HG03571 (cell line): ENCODE data around the gene SCAMP4.
"Not testable (repeated sequence)": the region's sequence is repeated elsewhere in the genome, so short reads cannot be mapped to it uniquely, and the experiment has no call there.

Experiments
- ATAC-seq: cut with Tn5 transposase; IDR thresholded peaks from one replicate; pipeline ENCODE4 v1.9.1; 2021; ENCODE audit not compliant: unreplicated experiment

Gene SCAMP4

GRCh38 chr19:1865172-1866010 lies 39.8 kb upstream of the SCAMP4 start:
- no peak for ATAC-seq

- ATAC-seq = no peak
These were observed 38.4 kb upstream of the SCAMP4 start for GRCh38 chr19:1866693-1867348.

- ATAC-seq = no peak
These were observed 37.9 kb upstream of the SCAMP4 start for GRCh38 chr19:1867349-1867724.

GRCh38 chr19:1868971-1869370 lies 36.2 kb upstream of the SCAMP4 start:
- no peak for ATAC-seq

DNA sequence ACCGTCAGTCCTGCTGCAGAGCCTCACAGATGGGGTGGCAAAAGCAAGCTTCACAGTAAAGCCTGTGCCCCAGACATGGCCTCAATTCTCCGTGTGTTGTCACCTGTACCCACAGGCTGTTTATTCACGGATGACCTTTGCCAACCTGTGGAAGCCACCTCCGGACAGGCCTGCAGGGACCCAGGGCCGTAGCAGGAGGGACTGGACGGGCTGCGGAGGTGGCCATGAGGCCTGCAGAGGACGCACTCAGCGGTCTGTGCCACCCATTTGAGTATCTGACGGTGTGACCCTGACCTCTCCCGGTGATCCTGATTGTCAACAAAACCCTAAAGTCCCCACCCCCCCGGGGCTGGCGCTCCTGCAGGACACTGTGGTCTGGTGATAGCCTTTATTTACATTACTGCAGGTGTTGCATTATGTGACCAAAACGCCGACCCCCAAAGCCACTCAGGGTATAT lies 34.0 kb upstream of the SCAMP4 start:
- ATAC-seq = no peak

GRCh38 chr19:1871630-1872029 lies 33.6 kb upstream of the SCAMP4 start:
- no peak for ATAC-seq

GRCh38 chr19:1872807-1873523 lies 32.2 kb upstream of the SCAMP4 start:
- no peak for ATAC-seq

DNA sequence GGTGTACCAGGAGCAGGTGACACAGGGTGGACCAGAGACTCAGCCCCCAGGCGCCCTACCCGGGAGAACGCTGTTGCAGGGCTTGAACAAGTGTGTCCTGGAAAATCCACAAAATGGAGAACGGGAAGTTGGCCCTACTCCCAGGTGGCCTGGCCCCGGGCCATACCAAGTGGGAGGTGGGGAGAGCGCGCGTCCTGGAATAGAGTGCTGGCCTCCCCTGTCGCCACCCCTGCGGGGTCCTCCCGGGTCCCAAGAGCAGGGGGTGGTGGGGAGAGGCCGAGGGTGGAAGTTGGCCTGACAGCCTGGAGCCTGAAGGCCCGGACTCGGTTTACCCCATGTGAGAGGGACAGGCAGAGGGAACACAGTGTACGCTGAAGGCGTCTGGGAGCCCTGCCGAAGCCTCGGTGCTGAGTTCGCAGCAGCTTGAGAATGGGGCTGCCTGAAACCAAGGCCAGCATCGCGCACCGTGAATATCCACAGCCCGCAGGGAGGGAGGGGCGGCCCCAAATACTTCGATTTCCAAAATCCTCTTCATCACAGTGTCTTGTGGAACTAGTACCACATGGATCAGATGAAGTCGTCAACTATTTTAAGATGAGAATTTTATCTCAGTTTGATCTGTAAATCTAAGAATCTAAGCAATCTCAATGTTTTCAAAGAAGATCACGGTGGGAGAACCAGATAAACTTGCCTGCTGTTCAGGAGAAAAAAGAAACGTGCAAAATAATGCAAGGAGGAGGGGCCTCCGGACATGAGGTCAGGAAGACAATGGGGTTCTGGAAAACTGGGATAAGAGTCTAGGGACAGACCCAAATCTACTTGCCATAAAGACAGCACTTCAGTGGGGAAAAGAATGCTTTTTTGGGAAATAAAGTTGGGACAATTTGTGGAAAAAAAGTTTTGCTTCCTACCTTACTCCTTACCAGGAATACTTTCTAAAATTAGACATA lies 31.4 kb upstream of the SCAMP4 start:
- no peak for ATAC-seq

DNA sequence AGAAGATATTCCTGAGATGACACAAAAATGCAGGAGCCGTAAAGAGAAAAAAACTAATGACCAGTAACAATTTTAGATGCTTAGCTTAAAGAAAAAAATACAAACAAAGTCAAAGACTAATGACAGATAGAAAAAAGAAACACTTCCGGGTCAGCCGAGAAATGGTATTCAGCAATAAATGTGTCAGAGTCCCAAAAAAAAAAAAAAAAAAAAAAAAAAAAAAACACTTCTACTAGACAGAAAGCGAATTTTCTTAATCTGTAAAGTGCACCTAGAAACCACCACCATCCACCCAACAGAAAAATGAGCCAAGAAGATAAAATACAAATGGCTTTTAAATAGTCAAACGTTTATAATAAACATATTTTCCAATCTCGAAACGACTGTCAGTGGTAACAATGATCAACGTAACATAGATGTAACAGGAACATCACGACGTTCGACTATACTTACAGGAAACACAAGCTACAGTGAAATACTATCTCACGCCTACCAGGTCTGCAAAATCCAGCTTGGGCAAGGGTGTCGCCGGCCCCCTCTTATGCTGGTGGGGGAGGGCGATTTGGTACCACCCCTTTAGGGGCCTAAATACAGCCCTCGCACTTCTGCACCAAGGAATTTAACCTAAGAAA lies 30.5 kb upstream of the SCAMP4 start:
- ATAC-seq = no peak

- ATAC-seq = not testable (repeated sequence)
These were observed 29.9 kb upstream of the SCAMP4 start for GRCh38 chr19:1875265-1875645.

- ATAC-seq = peak; percentile 81
These were observed 29.3 kb upstream of the SCAMP4 start for GRCh38 chr19:1875646-1876495.

- peak; percentile 4 for ATAC-seq
These were observed 28.5 kb upstream of the SCAMP4 start for GRCh38 chr19:1876496-1877279.

- not testable (repeated sequence) for ATAC-seq
These were observed 27.9 kb upstream of the SCAMP4 start for GRCh38 chr19:1877280-1877660.

DNA sequence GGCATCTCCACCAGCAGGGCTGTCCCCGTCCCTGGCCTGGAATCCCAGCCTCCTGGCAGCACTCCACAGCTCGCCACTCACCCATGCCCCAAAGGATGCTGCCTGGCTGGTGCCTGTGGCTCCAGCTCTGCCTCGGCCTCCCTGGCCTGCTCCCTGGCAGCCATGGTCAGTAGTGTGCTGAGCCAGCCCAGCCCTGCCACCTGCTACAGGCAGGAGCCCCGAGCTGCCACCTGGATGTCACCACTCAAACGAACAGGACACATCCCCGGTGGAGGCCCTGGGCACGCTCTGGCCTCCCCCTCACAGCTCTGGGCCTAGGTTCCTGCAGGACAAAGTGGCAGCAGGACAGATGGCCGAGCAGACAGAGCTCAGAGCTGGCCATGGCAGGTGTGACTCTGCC lies 26.6 kb upstream of the SCAMP4 start:
- not testable (repeated sequence) for ATAC-seq

- ATAC-seq = not testable (repeated sequence)
These were observed 25.2 kb upstream of the SCAMP4 start for GRCh38 chr19:1879982-1880381.

DNA sequence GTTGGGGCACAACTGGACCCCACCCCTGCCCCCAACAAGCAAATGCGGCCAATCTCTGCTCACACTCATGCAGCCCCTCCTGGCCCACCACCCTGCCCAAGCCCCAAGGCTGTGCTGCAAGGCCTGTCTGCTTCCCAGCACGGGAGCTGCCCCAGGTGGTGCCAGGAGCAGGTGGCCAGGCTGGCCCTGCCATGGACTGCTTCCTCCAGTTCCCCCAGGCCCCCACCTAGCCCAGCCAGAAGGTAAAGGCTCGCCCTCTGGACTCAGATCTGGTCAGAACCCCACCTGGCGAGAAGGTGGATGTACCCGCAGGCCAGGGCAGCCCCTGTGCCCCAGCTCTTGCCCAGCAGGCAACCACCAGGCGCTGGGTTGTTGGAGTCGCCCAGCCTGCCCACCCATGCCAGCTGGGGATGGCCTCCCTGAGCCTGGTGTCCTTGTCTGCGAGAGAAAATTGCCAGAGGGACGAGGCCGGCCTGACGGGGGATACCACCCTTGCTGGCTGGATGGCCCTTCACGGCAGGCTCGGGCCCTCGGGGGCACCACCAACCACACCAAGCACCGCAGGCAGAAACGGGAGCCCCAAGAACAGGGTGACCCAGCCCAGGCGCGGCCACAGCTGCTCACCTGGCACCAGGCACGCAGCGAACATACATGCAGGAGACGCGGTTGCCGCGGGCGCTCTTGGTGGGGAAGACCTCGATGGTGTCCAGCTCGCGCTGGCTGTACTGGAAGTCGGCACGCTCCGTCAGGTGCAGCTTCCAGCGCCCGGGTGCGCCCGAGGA lies 24.4 kb upstream of the SCAMP4 start:
- no peak for ATAC-seq

GRCh38 chr19:1881393-1882088 lies 23.7 kb upstream of the SCAMP4 start:
- not testable (repeated sequence) for ATAC-seq
